NB4 (cell line): ENCODE measurements around the gene NCK2.
"Not testable (repeated sequence)": the region's sequence is repeated elsewhere in the genome, so short reads cannot be mapped to it uniquely, and the experiment has no call there.

Experiments used
- DNase-seq: peaks from one replicate; pipeline ENCODE4 v3.0.0; 2010; ENCODE audit warnings: low read depth
- H3K4me3 ChIP-seq: one replicate; pipeline ENCODE4 v1.5.1; 2011; ENCODE audit warnings: mild to moderate bottlenecking, low read depth, low read length, moderate library complexity
- CTCF ChIP-seq: IDR thresholded peaks from one replicate; pipeline ENCODE4 v1.5.1; 2012; ENCODE audit warnings: low read depth, low read length
- MAX ChIP-seq: IDR thresholded peaks from 2 replicates; pipeline ENCODE4 v1.6.1; 2011; ENCODE audit warnings: low read depth, low read length
- MYC ChIP-seq: IDR thresholded peaks from 2 replicates; pipeline ENCODE4 v1.6.1; 2011; ENCODE audit warnings: low read depth, low read length
- POLR2A ChIP-seq: IDR thresholded peaks from 2 replicates; pipeline ENCODE4 v1.6.1; 2011; ENCODE audit warnings: mild to moderate bottlenecking; ENCODE audit not compliant: insufficient read length; ENCODE audit errors: extremely low read depth

The NCK2 gene

GRCh38 chr2:105893011-105893995 is 148.6 kb downstream of the NCK2 start:
- DNase-seq: no peak
- H3K4me3 ChIP-seq: no peak overlapping the region
- TF ChIP-seq MAX (no peak), MYC (no peak), POLR2A (no peak), CTCF (no peak)

GRCh38 chr2:105894327-105894944 is 149.7 kb downstream of the NCK2 start:
- no peak for TF ChIP-seq MYC
- TF ChIP-seq MAX: no peak
- no peak for TF ChIP-seq CTCF
- TF ChIP-seq POLR2A: no peak
- DNase-seq: no peak
- no peak overlapping the region for H3K4me3 ChIP-seq

GRCh38 chr2:105895990-105896764 is 151.5 kb downstream of the NCK2 start:
- TF ChIP-seq MAX: no peak
- TF ChIP-seq POLR2A: no peak
- no peak for TF ChIP-seq MYC
- no peak for TF ChIP-seq CTCF
- no peak for DNase-seq
- H3K4me3 ChIP-seq: no peak overlapping the region

- DNase-seq: no peak
- TF ChIP-seq CTCF: no peak
- no peak for TF ChIP-seq POLR2A
- no peak overlapping the region for H3K4me3 ChIP-seq
Measured at GRCh38 chr2:105896765-105897163, 152.1 kb downstream of the NCK2 start.

GRCh38 chr2:105897694-105898093 is 153.0 kb downstream of the NCK2 start:
- H3K4me3 ChIP-seq, DNase-seq: not testable (repeated sequence)

GRCh38 chr2:105903051-105903674 is 158.5 kb downstream of the NCK2 start:
- TF ChIP-seq MAX (no peak), POLR2A (no peak), MYC (no peak), CTCF (no peak)
- no peak for DNase-seq
- no peak overlapping the region for H3K4me3 ChIP-seq
